HepG2 (cell line): ENCODE data around the gene NXN. TPM values are rescaled to one million over a fixed set of nuclear protein-coding genes. Genes with fewer than 3 reads are reported as not detected.
A peak's percentile ranks its signal among the peaks of the same experiment; 100 is the strongest.

ENCODE experiments used
- CBX2 ChIP-seq, 2 experiments: fragments of 200-600 bp in 1 of 2; sonication (generic); formaldehyde crosslinking in 1 of 2; IDR thresholded peaks; 2 replicates each; pipeline versions ENCODE4 v1.7.0 to v1.8.1; 2018 to 2022; ENCODE audit warnings: low read depth in 2 of 2, low read length in 1 of 2, mild to moderate bottlenecking in 1 of 2, missing genetic modification reagents in 1 of 2
- MTA3 ChIP-seq: sonication (generic); formaldehyde crosslinking; IDR thresholded peaks from 2 replicates; pipeline ENCODE4 v1.4.0; 2020; ENCODE audit warnings: missing genetic modification reagents
- NKX3-1 ChIP-seq: sonication (generic); formaldehyde crosslinking; IDR thresholded peaks from 2 replicates; pipeline ENCODE4 v1.5.0; 2020; ENCODE audit warnings: missing genetic modification reagents
- RNF2 ChIP-seq: fragments of 450-650 bp; conservative IDR thresholded peaks from 2 replicates; pipeline ENCODE4 v1.6.1; 2016; ENCODE audit warnings: low read depth
- XBP1 ChIP-seq: sonication (generic); formaldehyde crosslinking; IDR thresholded peaks from 2 replicates; pipeline ENCODE4 v1.5.0; 2020; ENCODE audit warnings: missing genetic modification reagents
- ZBTB3 ChIP-seq: sonication (generic); formaldehyde crosslinking; IDR thresholded peaks from 2 replicates; pipeline ENCODE4 v1.4.0; 2020; ENCODE audit warnings: low read depth, mild to moderate bottlenecking, moderate library complexity, missing genetic modification reagents, borderline replicate concordance
- ZNF224 ChIP-seq: sonication (generic); formaldehyde crosslinking; IDR thresholded peaks from 2 replicates; pipeline ENCODE4 v1.5.0; 2020; ENCODE audit warnings: mild to moderate bottlenecking, missing genetic modification reagents
- ZNF274 ChIP-seq: sonication (generic); formaldehyde crosslinking; IDR thresholded peaks from 2 replicates; pipeline ENCODE4 v1.5.1; 2020; ENCODE audit warnings: mild to moderate bottlenecking, missing genetic modification reagents
- ZNF282 ChIP-seq: fragments of 450-650 bp; IDR thresholded peaks from 2 replicates; pipeline ENCODE4 v1.6.1; 2018; ENCODE audit not compliant: partially characterized antibody
- ZNF432 ChIP-seq: sonication (generic); formaldehyde crosslinking; IDR thresholded peaks from 2 replicates; pipeline ENCODE4 v1.5.0; 2020; ENCODE audit warnings: missing genetic modification reagents, mild to moderate bottlenecking, borderline replicate concordance
- ZNF552 ChIP-seq: sonication (generic); formaldehyde crosslinking; IDR thresholded peaks from 2 replicates; pipeline ENCODE4 v1.9.0; 2022; ENCODE audit warnings: missing genetic modification reagents, mild to moderate bottlenecking, borderline replicate concordance
- ZNF616 ChIP-seq: sonication (generic); formaldehyde crosslinking; IDR thresholded peaks from 2 replicates; pipeline ENCODE4 v1.5.0; 2020; ENCODE audit warnings: low read depth, mild to moderate bottlenecking, missing genetic modification reagents
- polyA plus RNA-seq, 8 experiments: library from polyadenylated mRNA; depleted of rRNA in 3 of 8; stranded (reverse) in 7 of 8; unstranded in 1 of 8; fragments of >200 nt; fragmentation: Illumina TruSeq in 4 of 8; extraction: Trizol in 4 of 8; gene quantifications; 2 replicates each; pipeline versions ENCODE4 v1.2.1 to v1.2.3, GENCODE V29; 2011 to 2016; ENCODE audit warnings: low read depth in 4 of 8, missing spikeins in 1 of 8, mixed read lengths in 1 of 8; ENCODE audit not compliant: insufficient read depth in 1 of 8
- total RNA-seq, 5 experiments: library from RNA; depleted of rRNA; stranded (reverse); fragments of >200 nt; fragmentation: Illumina TruSeq; extraction: Trizol; gene quantifications; 2 replicates each; pipeline ENCODE4 v1.2.3, GENCODE V29; 2016; ENCODE audit warnings: low read depth in 1 of 5
- TF ChIP-seq, protein P1 (sequence below): sonication (generic); formaldehyde crosslinking; conservative IDR thresholded peaks from 2 replicates; pipeline ENCODE4 v1.4.0; 2020; ENCODE audit warnings: missing genetic modification reagents
- TF ChIP-seq, protein P2 (sequence below): sonication (generic); formaldehyde crosslinking; IDR thresholded peaks from 2 replicates; pipeline ENCODE4 v1.4.0; 2020; ENCODE audit warnings: missing genetic modification reagents, borderline replicate concordance
- TF ChIP-seq, protein P3 (sequence below): sonication (generic); formaldehyde crosslinking; IDR thresholded peaks from 2 replicates; pipeline ENCODE4 v1.4.0; 2020; ENCODE audit warnings: missing genetic modification reagents
- TF ChIP-seq, protein P4 (sequence below): sonication (generic); formaldehyde crosslinking; conservative IDR thresholded peaks from 2 replicates; pipeline ENCODE4 v1.8.0; 2022; ENCODE audit warnings: missing genetic modification reagents
- TF ChIP-seq, protein P5 (sequence below): sonication (generic); IDR thresholded peaks from 2 replicates; pipeline ENCODE4 v1.6.1; 2016; ENCODE audit warnings: low read depth, borderline replicate concordance
- TF ChIP-seq, protein P6 (sequence below): sonication (generic); formaldehyde crosslinking; IDR thresholded peaks from 2 replicates; pipeline ENCODE4 v1.5.0; 2020; ENCODE audit warnings: missing genetic modification reagents

Gene NXN
- total and polyA plus RNA-seq, 2 of the 13 experiments (the other 11 are each of a cell fraction or from before 2014, with no cell fraction given), result 22.2 to 24.3 TPM

DNA sequence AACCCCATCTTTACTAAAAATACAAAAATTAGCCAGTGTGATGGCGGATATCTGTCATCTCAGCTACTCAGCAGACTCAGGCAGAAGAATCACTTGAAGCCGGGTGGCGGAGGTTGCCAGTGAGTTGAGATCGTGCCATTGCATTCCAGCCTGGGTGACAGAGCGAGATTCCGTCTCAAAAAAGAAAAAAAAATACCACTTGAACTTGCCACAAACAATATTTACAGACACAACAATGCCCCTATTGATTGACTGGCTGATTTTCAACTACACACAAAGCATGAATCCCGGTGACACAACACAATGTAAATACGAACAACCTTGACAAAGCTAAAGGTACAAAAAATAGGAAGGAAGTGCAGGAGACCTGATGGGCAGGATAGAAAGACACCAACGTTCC is 49.3 kb downstream of the NXN start (continued):
- TF ChIP-seq MTA3 (CRISPR knock-in tag) (no peak), ZNF224 (CRISPR knock-in tag) (no peak), ZNF432 (no peak), ZNF552 (no peak), RNF2 (no peak), ZNF282 (no peak), ZNF274 (CRISPR knock-in tag) (no peak), CBX2 (IDR thresholded peaks at IDR 0.05; ENCODE audit: low read depth, low read length) (no peak), CBX2 (CRISPR knock-in tag; IDR thresholded peaks at IDR 0.05; ENCODE audit: low read depth) (no peak), NKX3-1 (0 out of 2 replicates have a peak, but pooled peaks have one; percentile 54), ZNF616 (CRISPR knock-in tag) (no peak), ZBTB3 (CRISPR knock-in tag) (peak; percentile 43; the same call in 1 of the 2 replicates), XBP1 (CRISPR knock-in tag) (no peak)
- TF ChIP-seq, protein P1, sequence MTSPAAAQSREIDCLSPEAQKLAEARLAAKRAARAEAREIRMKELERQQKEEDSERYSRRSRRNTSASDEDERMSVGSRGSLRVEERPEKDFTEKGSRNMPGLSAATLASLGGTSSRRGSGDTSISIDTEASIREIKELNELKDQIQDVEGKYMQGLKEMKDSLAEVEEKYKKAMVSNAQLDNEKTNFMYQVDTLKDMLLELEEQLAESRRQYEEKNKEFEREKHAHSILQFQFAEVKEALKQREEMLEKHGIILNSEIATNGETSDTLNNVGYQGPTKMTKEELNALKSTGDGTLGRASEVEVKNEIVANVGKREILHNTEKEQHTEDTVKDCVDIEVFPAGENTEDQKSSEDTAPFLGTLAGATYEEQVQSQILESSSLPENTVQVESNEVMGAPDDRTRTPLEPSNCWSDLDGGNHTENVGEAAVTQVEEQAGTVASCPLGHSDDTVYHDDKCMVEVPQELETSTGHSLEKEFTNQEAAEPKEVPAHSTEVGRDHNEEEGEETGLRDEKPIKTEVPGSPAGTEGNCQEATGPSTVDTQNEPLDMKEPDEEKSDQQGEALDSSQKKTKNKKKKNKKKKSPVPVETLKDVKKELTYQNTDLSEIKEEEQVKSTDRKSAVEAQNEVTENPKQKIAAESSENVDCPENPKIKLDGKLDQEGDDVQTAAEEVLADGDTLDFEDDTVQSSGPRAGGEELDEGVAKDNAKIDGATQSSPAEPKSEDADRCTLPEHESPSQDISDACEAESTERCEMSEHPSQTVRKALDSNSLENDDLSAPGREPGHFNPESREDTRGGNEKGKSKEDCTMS (CRISPR knock-in tag), result no peak
- TF ChIP-seq, protein P2, sequence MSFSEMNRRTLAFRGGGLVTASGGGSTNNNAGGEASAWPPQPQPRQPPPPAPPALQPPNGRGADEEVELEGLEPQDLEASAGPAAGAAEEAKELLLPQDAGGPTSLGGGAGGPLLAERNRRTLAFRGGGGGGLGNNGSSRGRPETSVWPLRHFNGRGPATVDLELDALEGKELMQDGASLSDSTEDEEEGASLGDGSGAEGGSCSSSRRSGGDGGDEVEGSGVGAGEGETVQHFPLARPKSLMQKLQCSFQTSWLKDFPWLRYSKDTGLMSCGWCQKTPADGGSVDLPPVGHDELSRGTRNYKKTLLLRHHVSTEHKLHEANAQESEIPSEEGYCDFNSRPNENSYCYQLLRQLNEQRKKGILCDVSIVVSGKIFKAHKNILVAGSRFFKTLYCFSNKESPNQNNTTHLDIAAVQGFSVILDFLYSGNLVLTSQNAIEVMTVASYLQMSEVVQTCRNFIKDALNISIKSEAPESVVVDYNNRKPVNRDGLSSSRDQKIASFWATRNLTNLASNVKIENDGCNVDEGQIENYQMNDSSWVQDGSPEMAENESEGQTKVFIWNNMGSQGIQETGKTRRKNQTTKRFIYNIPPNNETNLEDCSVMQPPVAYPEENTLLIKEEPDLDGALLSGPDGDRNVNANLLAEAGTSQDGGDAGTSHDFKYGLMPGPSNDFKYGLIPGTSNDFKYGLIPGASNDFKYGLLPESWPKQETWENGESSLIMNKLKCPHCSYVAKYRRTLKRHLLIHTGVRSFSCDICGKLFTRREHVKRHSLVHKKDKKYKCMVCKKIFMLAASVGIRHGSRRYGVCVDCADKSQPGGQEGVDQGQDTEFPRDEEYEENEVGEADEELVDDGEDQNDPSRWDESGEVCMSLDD (CRISPR knock-in tag), result no peak
- TF ChIP-seq, protein P3, sequence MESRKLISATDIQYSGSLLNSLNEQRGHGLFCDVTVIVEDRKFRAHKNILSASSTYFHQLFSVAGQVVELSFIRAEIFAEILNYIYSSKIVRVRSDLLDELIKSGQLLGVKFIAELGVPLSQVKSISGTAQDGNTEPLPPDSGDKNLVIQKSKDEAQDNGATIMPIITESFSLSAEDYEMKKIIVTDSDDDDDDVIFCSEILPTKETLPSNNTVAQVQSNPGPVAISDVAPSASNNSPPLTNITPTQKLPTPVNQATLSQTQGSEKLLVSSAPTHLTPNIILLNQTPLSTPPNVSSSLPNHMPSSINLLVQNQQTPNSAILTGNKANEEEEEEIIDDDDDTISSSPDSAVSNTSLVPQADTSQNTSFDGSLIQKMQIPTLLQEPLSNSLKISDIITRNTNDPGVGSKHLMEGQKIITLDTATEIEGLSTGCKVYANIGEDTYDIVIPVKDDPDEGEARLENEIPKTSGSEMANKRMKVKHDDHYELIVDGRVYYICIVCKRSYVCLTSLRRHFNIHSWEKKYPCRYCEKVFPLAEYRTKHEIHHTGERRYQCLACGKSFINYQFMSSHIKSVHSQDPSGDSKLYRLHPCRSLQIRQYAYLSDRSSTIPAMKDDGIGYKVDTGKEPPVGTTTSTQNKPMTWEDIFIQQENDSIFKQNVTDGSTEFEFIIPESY, result peak; percentile 86
- TF ChIP-seq, protein P4, sequence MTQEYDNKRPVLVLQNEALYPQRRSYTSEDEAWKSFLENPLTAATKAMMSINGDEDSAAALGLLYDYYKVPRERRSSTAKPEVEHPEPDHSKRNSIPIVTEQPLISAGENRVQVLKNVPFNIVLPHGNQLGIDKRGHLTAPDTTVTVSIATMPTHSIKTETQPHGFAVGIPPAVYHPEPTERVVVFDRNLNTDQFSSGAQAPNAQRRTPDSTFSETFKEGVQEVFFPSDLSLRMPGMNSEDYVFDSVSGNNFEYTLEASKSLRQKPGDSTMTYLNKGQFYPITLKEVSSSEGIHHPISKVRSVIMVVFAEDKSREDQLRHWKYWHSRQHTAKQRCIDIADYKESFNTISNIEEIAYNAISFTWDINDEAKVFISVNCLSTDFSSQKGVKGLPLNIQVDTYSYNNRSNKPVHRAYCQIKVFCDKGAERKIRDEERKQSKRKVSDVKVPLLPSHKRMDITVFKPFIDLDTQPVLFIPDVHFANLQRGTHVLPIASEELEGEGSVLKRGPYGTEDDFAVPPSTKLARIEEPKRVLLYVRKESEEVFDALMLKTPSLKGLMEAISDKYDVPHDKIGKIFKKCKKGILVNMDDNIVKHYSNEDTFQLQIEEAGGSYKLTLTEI (CRISPR knock-in tag), result no peak
- TF ChIP-seq, protein P5, sequence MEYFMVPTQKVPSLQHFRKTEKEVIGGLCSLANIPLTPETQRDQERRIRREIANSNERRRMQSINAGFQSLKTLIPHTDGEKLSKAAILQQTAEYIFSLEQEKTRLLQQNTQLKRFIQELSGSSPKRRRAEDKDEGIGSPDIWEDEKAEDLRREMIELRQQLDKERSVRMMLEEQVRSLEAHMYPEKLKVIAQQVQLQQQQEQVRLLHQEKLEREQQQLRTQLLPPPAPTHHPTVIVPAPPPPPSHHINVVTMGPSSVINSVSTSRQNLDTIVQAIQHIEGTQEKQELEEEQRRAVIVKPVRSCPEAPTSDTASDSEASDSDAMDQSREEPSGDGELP, result peak; percentile 46; the same call in 1 of the 2 replicates
- TF ChIP-seq, protein P6, sequence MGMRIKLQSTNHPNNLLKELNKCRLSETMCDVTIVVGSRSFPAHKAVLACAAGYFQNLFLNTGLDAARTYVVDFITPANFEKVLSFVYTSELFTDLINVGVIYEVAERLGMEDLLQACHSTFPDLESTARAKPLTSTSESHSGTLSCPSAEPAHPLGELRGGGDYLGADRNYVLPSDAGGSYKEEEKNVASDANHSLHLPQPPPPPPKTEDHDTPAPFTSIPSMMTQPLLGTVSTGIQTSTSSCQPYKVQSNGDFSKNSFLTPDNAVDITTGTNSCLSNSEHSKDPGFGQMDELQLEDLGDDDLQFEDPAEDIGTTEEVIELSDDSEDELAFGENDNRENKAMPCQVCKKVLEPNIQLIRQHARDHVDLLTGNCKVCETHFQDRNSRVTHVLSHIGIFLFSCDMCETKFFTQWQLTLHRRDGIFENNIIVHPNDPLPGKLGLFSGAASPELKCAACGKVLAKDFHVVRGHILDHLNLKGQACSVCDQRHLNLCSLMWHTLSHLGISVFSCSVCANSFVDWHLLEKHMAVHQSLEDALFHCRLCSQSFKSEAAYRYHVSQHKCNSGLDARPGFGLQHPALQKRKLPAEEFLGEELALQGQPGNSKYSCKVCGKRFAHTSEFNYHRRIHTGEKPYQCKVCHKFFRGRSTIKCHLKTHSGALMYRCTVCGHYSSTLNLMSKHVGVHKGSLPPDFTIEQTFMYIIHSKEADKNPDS, result no peak
